ENCODE measurements around the gene PSIP1. TPM values are rescaled to one million over a fixed set of nuclear protein-coding genes. Genes with fewer than 3 reads are reported as not detected.
A peak's percentile ranks its signal among the peaks of the same experiment; 100 is the strongest.
"Not testable (repeated sequence)": the region's sequence is repeated elsewhere in the genome, so short reads cannot be mapped to it uniquely, and the experiment has no call there.

PSIP1 gene
- total RNA-seq, 1 experiment from 2014 or later, result 54.5 TPM

DNA sequence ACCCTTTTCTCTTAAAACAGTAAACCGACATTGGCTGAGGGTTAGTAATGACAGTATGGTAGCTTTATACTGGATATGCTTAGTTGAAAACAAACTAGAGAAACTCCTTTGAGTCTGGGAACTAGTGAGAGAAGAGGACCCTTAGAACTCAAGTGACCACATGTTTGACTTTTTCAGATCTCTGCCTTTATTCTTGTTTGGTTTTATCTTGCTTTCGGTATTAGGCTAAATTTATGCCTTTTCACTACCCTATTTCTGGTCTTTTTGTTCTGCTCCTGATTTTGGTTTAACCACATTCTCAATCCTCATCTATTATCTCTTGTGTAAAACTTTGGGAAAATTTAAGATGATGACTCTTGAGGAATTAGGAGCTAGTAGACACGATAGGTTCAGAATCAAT is 77.1 kb downstream of the PSIP1 start:
- DNase-seq (ENCODE audit: low read depth), result no peak

DNA sequence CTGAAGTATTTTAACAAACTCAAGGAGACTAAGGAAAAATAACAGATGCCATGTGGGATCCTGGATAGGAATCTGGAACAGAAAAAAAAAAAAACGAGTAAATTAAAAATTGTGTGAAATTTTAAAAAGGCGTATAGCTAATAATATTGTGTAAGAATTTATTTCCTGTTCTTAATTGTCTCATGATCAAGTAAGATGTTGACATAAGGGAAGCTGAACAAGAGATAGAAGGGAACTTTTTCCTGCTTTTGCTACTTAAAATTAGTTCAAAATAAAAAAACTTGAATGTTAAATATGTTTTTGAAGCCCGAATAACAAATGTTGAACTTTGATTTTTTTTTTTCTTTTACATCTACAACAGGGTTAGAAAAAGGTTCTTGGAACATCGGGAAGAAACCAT is 77.6 kb downstream of the PSIP1 start:
- DNase-seq (ENCODE audit: low read depth), result no peak

DNA sequence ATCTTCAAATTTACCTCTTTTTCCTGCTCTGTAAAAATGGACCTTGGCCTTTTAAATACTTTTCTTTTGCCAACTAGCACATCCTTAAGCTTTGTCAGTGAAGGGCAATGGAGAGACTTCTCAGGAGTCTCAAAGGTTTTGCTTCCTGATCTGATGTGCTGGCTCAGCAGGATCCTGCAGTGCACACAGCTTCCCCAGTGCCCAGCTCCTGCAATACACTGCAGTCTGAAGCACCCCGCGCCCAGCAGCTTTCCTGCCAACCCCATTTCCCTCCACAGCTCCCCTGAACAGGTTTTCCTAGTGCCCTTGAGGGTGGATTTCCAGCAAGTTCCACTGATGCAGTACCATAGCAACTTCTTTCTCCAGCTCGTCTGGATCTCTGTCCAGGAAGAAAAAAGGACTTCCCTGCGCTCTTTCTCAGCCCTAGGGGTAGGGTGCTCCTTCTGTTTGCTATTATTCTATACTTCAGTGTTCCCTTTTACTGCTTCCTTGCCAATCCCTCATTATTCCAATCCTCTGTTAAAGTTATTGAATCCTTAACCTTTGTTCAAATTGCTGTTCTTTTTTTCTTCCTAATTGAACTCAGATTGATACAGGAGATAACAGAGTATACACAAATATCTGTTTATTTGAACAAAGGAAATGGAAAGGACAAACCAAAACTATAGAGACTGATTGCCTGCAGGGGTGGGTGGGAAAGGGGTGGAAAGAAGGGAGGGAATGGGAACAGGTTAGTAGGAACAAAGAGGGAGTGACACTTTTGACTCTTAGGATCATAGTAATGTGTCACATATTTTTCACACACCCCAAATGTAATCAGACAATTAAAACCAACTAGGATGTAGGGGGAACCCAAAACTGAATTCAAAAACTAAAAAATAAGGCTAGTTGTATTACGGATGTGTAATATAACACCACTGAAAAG is 79.6 kb downstream of the PSIP1 start:
- DNase-seq (ENCODE audit: low read depth), result no peak

DNA sequence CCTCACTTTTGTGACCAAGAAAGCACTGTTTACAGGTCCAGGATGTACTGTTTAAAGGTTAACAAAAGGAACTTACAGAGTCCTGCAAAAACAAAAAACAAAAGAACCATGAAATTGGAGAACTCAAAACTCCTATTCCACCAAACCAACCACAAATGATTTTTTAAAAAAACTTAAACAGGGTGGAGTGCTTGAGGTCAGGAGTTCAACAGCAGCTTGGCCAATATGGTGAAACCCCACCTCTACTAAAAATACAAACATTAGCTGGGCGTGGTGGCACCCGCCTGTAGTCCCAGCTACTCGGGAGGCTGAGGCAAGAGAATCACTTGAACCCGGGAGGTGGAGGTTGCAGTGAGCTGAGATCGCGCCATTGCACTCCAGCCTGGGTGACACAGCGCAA is 83.1 kb downstream of the PSIP1 start:
- DNase-seq (ENCODE audit: low read depth), result not testable (repeated sequence)

GRCh38 chr9:15426019-15426418 is 84.8 kb downstream of the PSIP1 start:
- no peak for DNase-seq (ENCODE audit: low read depth)

DNA sequence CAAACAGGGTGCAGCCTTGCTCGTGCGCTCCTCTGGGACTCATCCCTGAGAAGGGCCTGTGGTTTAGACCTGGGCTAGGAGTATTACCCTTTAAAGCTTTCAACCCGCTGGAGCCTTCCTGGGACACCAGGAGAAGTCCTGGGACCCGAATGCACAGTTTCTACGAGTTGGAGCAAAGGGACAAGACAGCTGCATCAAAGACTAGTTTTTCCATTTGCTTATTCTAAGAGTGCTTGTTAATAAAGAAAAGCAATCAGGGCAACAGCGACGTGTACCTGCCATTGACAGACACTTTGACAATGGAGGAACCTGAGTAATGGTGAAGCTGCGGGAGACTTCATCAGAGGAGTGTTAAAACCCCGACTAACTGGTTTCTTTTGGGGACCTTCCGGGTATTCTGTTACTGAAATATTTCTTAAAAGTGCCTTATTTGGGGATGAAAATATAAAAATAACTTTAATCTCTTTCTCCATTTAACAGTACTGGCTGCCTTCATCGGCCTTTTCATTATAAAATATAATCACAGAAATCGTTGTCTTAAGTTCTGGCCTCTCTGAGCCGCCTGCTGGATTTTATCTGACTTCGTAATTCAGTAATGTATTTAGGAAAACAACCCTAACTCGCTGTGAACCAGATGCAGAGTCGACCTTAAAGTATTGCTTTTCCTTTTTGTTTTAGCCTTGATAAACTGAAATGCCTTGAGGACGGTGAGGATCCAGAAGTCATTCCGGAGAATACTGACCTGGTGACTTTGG is 87.4 kb downstream of the PSIP1 start:
- DNase-seq (ENCODE audit: low read depth), result no peak

DNA sequence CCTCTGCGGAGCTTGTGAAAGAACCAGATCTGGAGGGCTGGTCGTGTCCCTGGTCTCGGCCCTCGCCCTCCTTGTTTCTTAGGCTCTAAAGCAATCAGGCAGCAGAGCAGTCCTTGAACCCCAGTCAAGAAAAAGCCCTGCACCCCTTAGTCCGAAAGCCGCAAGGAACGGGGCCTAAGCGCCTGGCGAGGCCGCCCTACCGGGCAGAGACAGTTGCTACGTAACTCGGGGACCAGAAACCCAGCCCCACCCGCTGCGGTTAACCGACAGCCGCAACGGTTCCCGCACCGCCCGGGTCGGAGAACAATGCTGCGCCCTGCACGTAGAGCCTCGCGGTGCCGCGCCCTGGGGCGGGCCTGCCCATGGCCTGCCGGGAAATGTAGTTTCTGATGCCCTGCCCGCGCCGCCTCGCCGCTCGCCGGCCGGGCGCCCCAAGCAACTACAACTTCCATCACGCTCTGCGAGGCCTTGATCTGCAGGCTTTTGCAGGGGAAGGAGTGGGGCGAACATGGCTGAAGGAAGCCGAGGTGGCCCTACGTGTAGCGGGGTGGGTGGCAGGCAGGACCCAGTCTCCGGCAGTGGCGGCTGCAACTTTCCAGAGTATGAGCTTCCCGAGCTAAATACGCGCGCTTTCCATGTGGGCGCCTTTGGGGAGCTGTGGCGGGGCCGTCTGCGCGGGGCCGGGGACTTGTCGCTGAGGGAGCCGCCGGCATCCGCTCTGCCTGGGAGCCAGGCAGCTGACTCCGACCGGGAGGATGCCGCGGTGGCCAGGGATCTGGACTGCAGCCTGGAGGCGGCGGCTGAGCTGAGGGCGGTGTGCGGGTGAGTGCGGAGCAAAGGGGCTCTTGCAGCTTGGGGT is 88.2 kb downstream of the PSIP1 start, which contains the start of gene SNAPC3:
SNAPC3 (plus strand) TSS at position 505 of the 859 bp plus-strand sequence; CDS start at position 509, 4 bp downstream.
- DNase-seq (ENCODE audit: low read depth), result peak; percentile 91

- DNase-seq (ENCODE audit: low read depth), result no peak
These were observed 88.8 kb downstream of the PSIP1 start for GRCh38 chr9:15421990-15422371.

GRCh38 chr9:15421532-15421931 is 89.2 kb downstream of the PSIP1 start:
- no peak for DNase-seq (ENCODE audit: low read depth)

DNA sequence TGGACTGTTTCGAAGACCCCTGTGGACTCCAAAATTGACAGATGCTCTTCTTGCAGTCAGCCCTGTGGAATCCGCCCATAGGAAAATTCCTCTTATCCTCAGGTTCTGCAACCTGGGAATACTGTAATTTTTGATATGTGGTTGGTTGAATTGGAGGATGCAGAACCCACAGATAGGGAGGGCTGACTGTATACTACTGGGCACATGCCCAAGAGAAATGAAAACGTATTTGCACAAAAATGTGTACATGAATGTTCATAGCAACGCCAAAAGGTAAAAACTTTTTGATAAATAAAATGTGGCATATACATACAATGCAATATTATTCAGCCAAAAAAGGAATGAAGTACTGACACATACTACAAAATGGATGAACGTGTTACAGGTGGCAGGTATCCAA is 90.0 kb downstream of the PSIP1 start:
- no peak for DNase-seq (ENCODE audit: low read depth)

DNA sequence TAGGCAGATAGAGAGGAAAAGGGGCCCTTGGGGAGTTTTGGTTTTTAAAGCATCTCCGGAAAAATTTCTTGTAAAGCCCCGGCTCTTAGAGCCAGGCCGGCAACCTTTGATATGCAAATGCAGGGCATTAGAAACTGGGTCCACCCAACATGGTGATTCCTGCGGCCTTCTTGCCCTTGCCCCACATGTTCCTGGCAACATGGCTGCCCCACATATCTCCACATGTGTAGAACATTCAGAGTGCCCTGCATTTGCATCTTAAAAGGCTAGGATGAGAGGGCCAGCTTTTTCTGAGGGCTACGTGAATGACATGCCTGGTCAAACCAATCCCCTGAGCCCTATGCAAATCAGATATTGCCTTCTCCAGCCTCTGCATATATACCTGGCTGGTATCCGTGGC is 93.1 kb downstream of the PSIP1 start:
- no peak for DNase-seq (ENCODE audit: low read depth)

GRCh38 chr9:15416880-15417279 is 93.9 kb downstream of the PSIP1 start:
- DNase-seq (ENCODE audit: low read depth), result peak; percentile 29

Other genes with a start within 250 kb of the PSIP1 start
- 2.1 and 2.4 TPM in 2 replicates for gene TTC39B, start 203.8 kb downstream of the PSIP1 start, total RNA-seq (2014; rRNA removed; shearing (Covaris generic))
- 24.5 TPM in 2 replicates for gene SNAPC3, start 88.1 kb downstream of the PSIP1 start, total RNA-seq (2014; rRNA removed; shearing (Covaris generic))
- 0.48 and 0.68 TPM in 2 replicates for gene CCDC171, start 42.1 kb upstream of the PSIP1 start, total RNA-seq (2014; rRNA removed; shearing (Covaris generic))

All from RPMI7951 (cell line).